Gastroesophageal sphincter (tissue), 4 donors: ENCODE measurements around the gene TTC39B. TPM values are rescaled to one million over a fixed set of nuclear protein-coding genes. Genes with fewer than 3 reads are reported as not detected.

Source experiments
- ATAC-seq: fragments of 150-250 bp; one replicate; pipeline ENCODE4 v1.9.1; 2016; ENCODE audit warnings: mild to moderate bottlenecking, moderate library complexity
- H3K27ac ChIP-seq, 4 donors: fragments of 200-600 bp; sonication (generic) in 3 of 4; 1 replicate in 3 of 4; 2 replicates in 1 of 4; pipeline ENCODE4 v1.5.1; 2016 to 2019
- H3K27me3 ChIP-seq: fragments of 200-600 bp; sonication (generic); one replicate; pipeline ENCODE4 v1.5.1; 2019
- H3K36me3 ChIP-seq, 2 donors: fragments of 200-600 bp; sonication (generic); one replicate each; pipeline ENCODE4 v1.5.1; 2019; ENCODE audit warnings: control low read depth in 1 of 2
- H3K4me1 ChIP-seq, 3 donors: fragments of 200-600 bp; sonication (generic); 1 replicate in 2 of 3; 2 replicates in 1 of 3; pipeline ENCODE4 v1.5.1; 2016 to 2019; ENCODE audit warnings: control low read depth in 2 of 3
- H3K4me3 ChIP-seq, 2 donors: fragments of 200-600 bp; sonication (generic); one replicate each; pipeline ENCODE4 v1.5.1; 2019; ENCODE audit warnings: mild to moderate bottlenecking in 1 of 2, moderate library complexity in 1 of 2
- H3K9me3 ChIP-seq, 3 donors: fragments of 200-600 bp; sonication (generic); one replicate each; pipeline ENCODE4 v1.5.1; 2017 to 2019; ENCODE audit warnings: control low read depth in 2 of 3
- EP300 ChIP-seq: sonication (generic); formaldehyde crosslinking; IDR thresholded peaks from one replicate; pipeline ENCODE4 v1.6.1; 2017; ENCODE audit warnings: antibody characterized with exemption, mild to moderate bottlenecking
- POLR2A ChIP-seq, 2 donors: fragments of 450-650 bp; IDR thresholded peaks; one replicate each; pipeline ENCODE4 v1.6.1; 2017; ENCODE audit warnings: antibody characterized with exemption in 2 of 2, mild to moderate bottlenecking in 2 of 2, moderate library complexity in 1 of 2
- POLR2AphosphoS5 ChIP-seq: sonication (generic); formaldehyde crosslinking; IDR thresholded peaks from one replicate; pipeline ENCODE4 v1.6.1; 2017; ENCODE audit warnings: antibody characterized with exemption
- WGBS, 2 donors: methylation state at CpG; one replicate each; pipeline ENCODE4 v1.1.5; 2018; ENCODE audit warnings: low coverage in 1 of 2; 5-methylcytosine and 5-hydroxymethylcytosine counted together
- total RNA-seq, 4 donors: library from RNA; depleted of rRNA; stranded (reverse); fragments of >200 nt; gene quantifications; one replicate each; pipeline ENCODE4 v1.1.0, GENCODE V29; 2016
- TF ChIP-seq, protein P1 (sequence below), 4 experiments: fragments of 200-600 bp in 2 of 4; fragments of 450-650 bp in 2 of 4; sonication (generic) in 1 of 4; IDR thresholded peaks; one replicate each; pipeline ENCODE4 v1.5.1; 2017 to 2019; ENCODE audit warnings: antibody characterized with exemption in 4 of 4, mild to moderate bottlenecking in 2 of 4, moderate library complexity in 2 of 4

Gene TTC39B
- total RNA-seq, 4 donors from 2014 or later: 9.0 to 15.4 (median 11.8) TPM

DNA sequence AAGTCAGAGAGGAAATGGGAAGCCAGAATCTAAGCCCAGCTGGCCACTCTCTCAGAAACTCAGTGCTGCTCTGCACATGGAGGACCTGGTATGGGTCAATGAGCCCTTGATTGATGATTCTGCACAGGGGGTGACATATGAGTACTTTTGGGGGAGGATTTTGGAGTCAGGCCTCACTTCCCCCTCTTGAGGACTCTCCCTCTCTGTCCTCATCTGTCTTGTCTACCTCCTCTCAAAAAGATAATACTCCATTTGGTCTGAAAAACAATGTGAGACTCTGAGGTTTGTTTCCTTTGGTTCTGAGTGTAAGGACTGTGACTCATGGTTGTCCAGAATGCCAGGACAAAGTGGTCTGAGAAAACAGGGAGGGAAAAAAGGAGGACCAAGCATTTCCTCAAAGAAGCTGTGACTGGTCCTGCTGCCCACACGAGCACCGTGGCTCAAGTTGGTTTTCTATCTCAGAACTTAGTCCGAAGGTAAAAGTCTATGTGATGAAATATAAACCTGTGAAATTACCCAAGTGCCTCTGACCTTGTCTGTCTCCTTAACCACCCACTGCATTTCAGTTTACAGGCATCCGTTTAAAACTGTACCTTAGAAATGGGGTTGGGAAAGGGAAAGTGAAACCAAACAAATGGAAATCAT, 11.1 kb downstream of the TTC39B start:
- peaks cover 7 to 58% (median 20%) of the 10 kb centered on the region in 3 donors for H3K4me1 ChIP-seq
- H3K36me3 ChIP-seq: peaks cover 0 to 6% of the 10 kb centered on the region in 2 donors
- H3K27me3 ChIP-seq: no peaks in the 10 kb centered on the region
- peak; percentile 58 for ATAC-seq
- H3K9me3 ChIP-seq: no peaks in the 10 kb centered on the region
- H3K4me3 ChIP-seq: peak overlapping the region; percentile 47 to 71
- H3K27ac ChIP-seq: peak overlapping the region; percentile 84 to 96 (median 84)
- WGBS, 2 donors: 7 to 8% methylated on average over 3 to 4 of the region's 4 CpGs
- TF ChIP-seq POLR2A (IDR thresholded peaks at IDR 0.05): no peak
- no peak for TF ChIP-seq EP300
- TF ChIP-seq POLR2AphosphoS5: peak; percentile 40
- TF ChIP-seq, protein P1, sequence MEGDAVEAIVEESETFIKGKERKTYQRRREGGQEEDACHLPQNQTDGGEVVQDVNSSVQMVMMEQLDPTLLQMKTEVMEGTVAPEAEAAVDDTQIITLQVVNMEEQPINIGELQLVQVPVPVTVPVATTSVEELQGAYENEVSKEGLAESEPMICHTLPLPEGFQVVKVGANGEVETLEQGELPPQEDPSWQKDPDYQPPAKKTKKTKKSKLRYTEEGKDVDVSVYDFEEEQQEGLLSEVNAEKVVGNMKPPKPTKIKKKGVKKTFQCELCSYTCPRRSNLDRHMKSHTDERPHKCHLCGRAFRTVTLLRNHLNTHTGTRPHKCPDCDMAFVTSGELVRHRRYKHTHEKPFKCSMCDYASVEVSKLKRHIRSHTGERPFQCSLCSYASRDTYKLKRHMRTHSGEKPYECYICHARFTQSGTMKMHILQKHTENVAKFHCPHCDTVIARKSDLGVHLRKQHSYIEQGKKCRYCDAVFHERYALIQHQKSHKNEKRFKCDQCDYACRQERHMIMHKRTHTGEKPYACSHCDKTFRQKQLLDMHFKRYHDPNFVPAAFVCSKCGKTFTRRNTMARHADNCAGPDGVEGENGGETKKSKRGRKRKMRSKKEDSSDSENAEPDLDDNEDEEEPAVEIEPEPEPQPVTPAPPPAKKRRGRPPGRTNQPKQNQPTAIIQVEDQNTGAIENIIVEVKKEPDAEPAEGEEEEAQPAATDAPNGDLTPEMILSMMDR (IDR thresholded peaks at IDR 0.05): no peak

DNA sequence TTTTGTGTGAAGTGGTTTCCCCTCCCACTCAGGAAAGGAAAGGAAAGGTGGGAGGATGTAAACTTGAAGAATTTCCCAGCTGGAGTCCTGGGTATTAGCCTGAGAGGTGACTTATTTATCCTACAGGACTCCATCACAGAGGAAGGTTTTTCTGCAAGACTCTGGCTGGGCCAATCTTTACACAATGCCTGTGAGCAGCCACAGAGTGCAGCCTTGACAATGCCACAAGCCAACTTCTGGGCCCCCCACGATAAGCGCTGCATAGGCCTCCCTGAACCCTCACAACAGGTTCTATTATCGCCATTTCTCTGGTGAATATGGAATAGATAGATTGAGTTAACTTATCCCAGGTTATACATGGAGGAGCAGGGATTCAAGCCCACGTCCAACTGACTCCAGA, 12.4 kb downstream of the TTC39B start:
- 92 to 100% methylated on average over 1 to 4 of the region's 4 CpGs for WGBS, 2 donors
- H3K27me3 ChIP-seq: no peaks in the 10 kb centered on the region
- H3K36me3 ChIP-seq: peaks cover 0 to 6% of the 10 kb centered on the region in 2 donors
- H3K4me3 ChIP-seq: no peak overlapping the region
- peaks cover 7 to 58% (median 20%) of the 10 kb centered on the region in 3 donors for H3K4me1 ChIP-seq
- peak overlapping the region in 3 of 4 donors; percentile 84 to 85 (median 84) for H3K27ac ChIP-seq
- TF ChIP-seq EP300 (no peak), POLR2A (IDR thresholded peaks at IDR 0.05) (no peak), POLR2AphosphoS5 (no peak)
- TF ChIP-seq, protein P1 (IDR thresholded peaks at IDR 0.05): no peak
- ATAC-seq: no peak
- no peaks in the 10 kb centered on the region for H3K9me3 ChIP-seq

DNA sequence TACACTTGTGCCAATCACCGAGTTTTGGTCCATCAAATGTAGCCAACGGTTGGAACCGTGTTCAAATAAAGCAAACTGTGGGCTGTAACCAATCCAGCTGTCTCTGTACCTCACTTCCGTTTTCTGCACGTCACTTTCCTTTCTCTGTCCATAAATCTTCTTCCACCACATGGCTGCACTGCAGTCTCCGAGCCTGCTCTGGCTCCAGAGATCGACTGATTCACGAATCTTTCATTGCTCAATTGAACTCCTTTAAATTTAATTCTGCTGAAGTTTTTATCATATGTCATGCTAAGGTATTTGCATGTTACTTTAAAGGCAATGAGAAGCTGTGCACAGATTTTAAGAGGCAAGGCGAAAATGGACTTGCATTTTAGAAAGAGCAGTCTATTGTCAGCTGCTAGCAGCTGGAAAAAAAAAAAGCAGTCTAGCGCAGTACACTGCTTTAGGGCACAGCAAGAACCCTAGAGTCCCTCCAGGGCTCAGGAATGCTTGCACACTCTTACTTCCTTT, 13.2 kb downstream of the TTC39B start:
- TF ChIP-seq EP300: no peak
- TF ChIP-seq, protein P1 (IDR thresholded peaks at IDR 0.05): no peak
- no peak for TF ChIP-seq POLR2AphosphoS5
- no peak for TF ChIP-seq POLR2A (IDR thresholded peaks at IDR 0.05)
- peak overlapping the region; percentile 15 to 85 (median 77) for H3K27ac ChIP-seq
- H3K27me3 ChIP-seq: no peaks in the 10 kb centered on the region
- H3K4me3 ChIP-seq: peak overlapping the region; percentile 4 to 25
- H3K4me1 ChIP-seq: peaks cover 7 to 58% (median 20%) of the 10 kb centered on the region in 3 donors
- WGBS, 2 donors: 22 to 25% methylated on average over 10 of the region's 10 CpGs
- no peak for ATAC-seq
- no peaks in the 10 kb centered on the region for H3K9me3 ChIP-seq
- H3K36me3 ChIP-seq: peaks cover 0 to 6% of the 10 kb centered on the region in 2 donors

DNA sequence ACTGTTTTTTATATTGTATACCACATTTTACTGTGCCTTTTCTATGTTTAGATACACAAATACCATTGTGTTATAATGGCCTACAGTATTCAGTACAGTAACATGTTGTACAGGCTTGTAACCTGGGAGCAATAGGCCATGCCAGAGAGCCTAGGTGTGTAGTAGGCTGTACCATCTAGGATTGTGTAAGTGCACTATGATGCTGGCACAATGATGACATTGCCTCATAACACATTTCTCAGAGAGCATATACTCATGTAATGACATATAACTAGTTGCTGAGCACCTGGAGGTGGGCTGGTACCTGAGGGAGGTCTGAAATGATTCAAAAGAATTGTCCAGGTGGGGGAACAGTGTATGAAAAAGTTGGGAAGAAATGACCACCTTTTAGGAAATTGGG, 13.9 kb downstream of the TTC39B start:
- Histone ChIP-seq H3K4me3 (no peak overlapping the region), H3K4me1 (peaks cover 7 to 58% (median 20%) of the 10 kb centered on the region in 3 donors), H3K27me3 (no peaks in the 10 kb centered on the region), H3K9me3 (no peaks in the 10 kb centered on the region), H3K27ac (peak overlapping the region in 2 of 4 donors; percentile 84 to 85), H3K36me3 (peaks cover 0 to 9% of the 10 kb centered on the region in 2 donors)
- ATAC-seq: no peak
- TF ChIP-seq EP300: no peak
- TF ChIP-seq POLR2A (IDR thresholded peaks at IDR 0.05): no peak
- TF ChIP-seq, protein P1 (IDR thresholded peaks at IDR 0.05): no peak
- TF ChIP-seq POLR2AphosphoS5: no peak

DNA sequence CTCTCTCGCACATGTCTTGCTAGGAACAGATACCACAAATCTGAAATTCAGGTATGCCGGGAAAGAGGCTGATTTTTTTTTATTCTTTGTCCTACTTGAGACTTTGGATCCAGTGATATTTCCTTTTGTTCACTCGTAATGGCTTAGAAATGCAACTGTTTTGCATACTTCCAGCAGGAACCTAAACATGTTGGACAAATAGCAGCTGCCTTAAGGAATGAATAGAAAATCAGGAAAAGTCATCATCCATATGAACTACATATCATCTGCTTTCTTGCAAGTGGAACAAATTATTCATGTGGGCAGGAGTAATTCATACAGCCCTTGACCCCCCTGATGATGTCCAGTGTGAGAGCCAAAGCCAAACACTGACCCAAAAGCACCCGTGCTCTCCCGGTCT, 17.4 kb downstream of the TTC39B start:
- Histone ChIP-seq H3K4me1 (peaks cover 0 to 31% (median 7%) of the 10 kb centered on the region in 3 donors), H3K4me3 (no peak overlapping the region), H3K9me3 (no peaks in the 10 kb centered on the region)

More for the DNA sequence above, 17.4 kb downstream of the TTC39B start:
- ATAC-seq: no peak
- H3K27ac ChIP-seq: no peak overlapping the region
- TF ChIP-seq POLR2A (IDR thresholded peaks at IDR 0.05): no peak
- no peak for TF ChIP-seq EP300
- no peak for TF ChIP-seq POLR2AphosphoS5
- TF ChIP-seq, protein P1 (IDR thresholded peaks at IDR 0.05): no peak
- H3K27me3 ChIP-seq: no peaks in the 10 kb centered on the region
- peaks cover 0 to 3% of the 10 kb centered on the region in 2 donors for H3K36me3 ChIP-seq
- WGBS, 2 donors: 77 to 79% methylated on average over 4 to 5 of the region's 5 CpGs
